ENCODE results near the gene ZNRF3.

DNA sequence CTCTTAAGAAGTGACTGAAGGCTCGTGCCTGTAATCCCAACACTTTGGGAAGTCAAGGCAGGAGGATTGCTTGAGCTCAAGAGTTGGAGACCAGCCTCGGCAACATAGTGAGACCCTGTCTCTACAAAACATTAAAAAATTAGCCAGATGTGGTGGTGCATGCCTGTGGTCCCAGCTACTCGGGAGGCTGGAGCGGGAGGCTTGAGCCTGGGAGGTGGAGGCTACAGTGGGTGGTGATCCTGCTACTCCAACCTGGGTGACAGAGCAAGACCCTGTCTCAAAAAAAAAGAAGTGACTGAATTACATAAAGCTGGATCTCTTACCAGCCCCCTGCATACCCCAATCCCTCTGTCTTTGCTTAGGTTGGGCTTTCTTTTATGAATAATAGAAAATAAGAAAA is 120.2 kb downstream of the ZNRF3 start:
- TF ChIP-seq, protein P1, sequence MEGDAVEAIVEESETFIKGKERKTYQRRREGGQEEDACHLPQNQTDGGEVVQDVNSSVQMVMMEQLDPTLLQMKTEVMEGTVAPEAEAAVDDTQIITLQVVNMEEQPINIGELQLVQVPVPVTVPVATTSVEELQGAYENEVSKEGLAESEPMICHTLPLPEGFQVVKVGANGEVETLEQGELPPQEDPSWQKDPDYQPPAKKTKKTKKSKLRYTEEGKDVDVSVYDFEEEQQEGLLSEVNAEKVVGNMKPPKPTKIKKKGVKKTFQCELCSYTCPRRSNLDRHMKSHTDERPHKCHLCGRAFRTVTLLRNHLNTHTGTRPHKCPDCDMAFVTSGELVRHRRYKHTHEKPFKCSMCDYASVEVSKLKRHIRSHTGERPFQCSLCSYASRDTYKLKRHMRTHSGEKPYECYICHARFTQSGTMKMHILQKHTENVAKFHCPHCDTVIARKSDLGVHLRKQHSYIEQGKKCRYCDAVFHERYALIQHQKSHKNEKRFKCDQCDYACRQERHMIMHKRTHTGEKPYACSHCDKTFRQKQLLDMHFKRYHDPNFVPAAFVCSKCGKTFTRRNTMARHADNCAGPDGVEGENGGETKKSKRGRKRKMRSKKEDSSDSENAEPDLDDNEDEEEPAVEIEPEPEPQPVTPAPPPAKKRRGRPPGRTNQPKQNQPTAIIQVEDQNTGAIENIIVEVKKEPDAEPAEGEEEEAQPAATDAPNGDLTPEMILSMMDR (conservative IDR thresholded peaks at IDR 0.05; ENCODE audit: low read depth, low read length): no peak
- TF ChIP-seq EZH2 (IDR thresholded peaks at IDR 0.05; ENCODE audit: low read length, unreplicated experiment) (no peak), EZH2phosphoT487 (IDR thresholded peaks at IDR 0.05; ENCODE audit: borderline replicate concordance, low read length) (no peak)
